Activated CD4-positive, alpha-beta T cell treated with anti-CD3 and anti-CD28 coated beads, Interleukin-2, Interleukin-6, amounts not matched to agents 100 ng/mL and 50 ng/mL, durations not matched to agents 16 hours and 8 hours (primary cell): ENCODE measurements around the gene METRNL.
"Not testable (repeated sequence)": the region's sequence is repeated elsewhere in the genome, so short reads cannot be mapped to it uniquely, and the experiment has no call there.

Source experiments
- DNase-seq: peaks from one replicate; pipeline ENCODE4 v3.0.0-alpha.2; 2020

The METRNL gene

GRCh38 chr17:83079352-83079747 lies at the start of gene METRNL:
Gene METRNL, plus strand, starts transcription at chr17:83079609. Its CDS starts 207 bp downstream, at chr17:83079816.
- DNase-seq: peak; percentile 76

- no peak for DNase-seq
These were observed 49.0 kb upstream of the METRNL start for GRCh38 chr17:83030432-83030831.

GRCh38 chr17:83031321-83031945 lies 48.0 kb upstream of the METRNL start:
- DNase-seq: no peak

- not testable (repeated sequence) for DNase-seq
These were observed 47.4 kb upstream of the METRNL start for GRCh38 chr17:83031946-83032451.

- DNase-seq: no peak
These were observed 46.6 kb upstream of the METRNL start for GRCh38 chr17:83032781-83033180.

- DNase-seq: no peak
These were observed 44.9 kb upstream of the METRNL start for GRCh38 chr17:83034525-83034924.

- DNase-seq: no peak
These were observed 43.7 kb upstream of the METRNL start for GRCh38 chr17:83035722-83036121.

GRCh38 chr17:83036193-83036592 lies 43.2 kb upstream of the METRNL start:
- DNase-seq: no peak

- no peak for DNase-seq
These were observed 42.7 kb upstream of the METRNL start for GRCh38 chr17:83036666-83037065.

GRCh38 chr17:83037084-83037873 lies 42.1 kb upstream of the METRNL start:
- DNase-seq: no peak

- DNase-seq: no peak
These were observed 41.6 kb upstream of the METRNL start for GRCh38 chr17:83037874-83038165.

- not testable (repeated sequence) for DNase-seq
These were observed 40.4 kb upstream of the METRNL start for GRCh38 chr17:83038983-83039382.

- DNase-seq: no peak
These were observed 38.1 kb upstream of the METRNL start for GRCh38 chr17:83041305-83041704.

- no peak for DNase-seq
These were observed 36.8 kb upstream of the METRNL start for GRCh38 chr17:83042522-83043158.

- DNase-seq: not testable (repeated sequence)
These were observed 34.9 kb upstream of the METRNL start for GRCh38 chr17:83044479-83044878.

- no peak for DNase-seq
These were observed 32.8 kb upstream of the METRNL start for GRCh38 chr17:83046448-83047181.

- DNase-seq: no peak
These were observed 32.3 kb upstream of the METRNL start for GRCh38 chr17:83047182-83047478.

- not testable (repeated sequence) for DNase-seq
These were observed 31.5 kb upstream of the METRNL start for GRCh38 chr17:83047818-83048475.

- DNase-seq: no peak
These were observed 28.6 kb upstream of the METRNL start for GRCh38 chr17:83050651-83051395.

GRCh38 chr17:83051396-83052240 lies 27.8 kb upstream of the METRNL start:
- peak; percentile 99 for DNase-seq

GRCh38 chr17:83052241-83052564 lies 27.2 kb upstream of the METRNL start:
- no peak for DNase-seq
